ENCODE results near the gene SPATA46.

SPATA46 gene

GRCh38 chr1:162368451-162368850, 8.2 kb downstream of the SPATA46 start (continued):
- no peak for TF ChIP-seq FEZF1 (tag by site-specific recombination; IDR thresholded peaks at IDR 0.05)
- TF ChIP-seq KLF8 (tag by site-specific recombination; IDR thresholded peaks at IDR 0.05): no peak

GRCh38 chr1:162367772-162368171, 8.9 kb downstream of the SPATA46 start:
- Histone ChIP-seq H3K9me3 (ENCODE audit: control insufficient read depth, insufficient read depth, low read depth, low read length) (no peaks in the 10 kb centered on the region), H3K4me1 (ENCODE audit: control insufficient read depth, insufficient read depth, low read length) (no peaks in the 10 kb centered on the region), H3K36me3 (ENCODE audit: control insufficient read depth in 2 of 2, insufficient read depth in 1 of 2, low read length in 2 of 2) (peaks cover 0 to 4% of the 10 kb centered on the region in 2 experiments; a peak in 2 of 3 replicates), H3K4me3 (ENCODE audit: low read depth, low read length) (no peak overlapping the region), H3K27ac (ENCODE audit: extremely low read depth, low read depth, low read length) (no peak overlapping the region)
- ChIA-PET POLR2A (no interaction called here), CTCF (interaction anchor here (3.8 kb wide), 1 partner anchor 10 kb away, joined by 17 read pairs; no protein-coding TSS in a partner anchor)
- TF ChIP-seq GLI4 (tag by site-specific recombination; IDR thresholded peaks at IDR 0.05): no peak
- TF ChIP-seq ZNF121 (tag by site-specific recombination; IDR thresholded peaks at IDR 0.05): no peak
- no peak for TF ChIP-seq ZNF302 (tag by site-specific recombination; IDR thresholded peaks at IDR 0.05; ENCODE audit: low read depth)
- TF ChIP-seq ZNF449 (tag by site-specific recombination; IDR thresholded peaks at IDR 0.05): no peak
- TF ChIP-seq GLIS2 (tag by site-specific recombination; IDR thresholded peaks at IDR 0.05): no peak
- no peak for TF ChIP-seq ZNF433 (tag by site-specific recombination; IDR thresholded peaks at IDR 0.05; ENCODE audit: low read depth)
- no peak for TF ChIP-seq ZNF416 (tag by site-specific recombination; IDR thresholded peaks at IDR 0.05)
- TF ChIP-seq ZSCAN16 (tag by site-specific recombination; IDR thresholded peaks at IDR 0.05): no peak
- TF ChIP-seq ZBTB10 (tag by site-specific recombination; IDR thresholded peaks at IDR 0.05): no peak
- no peak for TF ChIP-seq ZNF24 (tag by site-specific recombination; IDR thresholded peaks at IDR 0.05)
- TF ChIP-seq ZBTB44 (tag by site-specific recombination; IDR thresholded peaks at IDR 0.05): no peak
- TF ChIP-seq ZNF600 (tag by site-specific recombination; IDR thresholded peaks at IDR 0.05): no peak
- TF ChIP-seq ZNF76 (tag by site-specific recombination; IDR thresholded peaks at IDR 0.05; ENCODE audit: borderline replicate concordance, low read depth): no peak
- TF ChIP-seq ZBTB48 (tag by site-specific recombination; IDR thresholded peaks at IDR 0.05): no peak
- TF ChIP-seq ZNF274 (IDR thresholded peaks at IDR 0.05; ENCODE audit: low read length): no peak
- TF ChIP-seq ZNF274 (tag by site-specific recombination; IDR thresholded peaks at IDR 0.05; ENCODE audit: borderline replicate concordance): no peak
- no peak for TF ChIP-seq ZFP41 (tag by site-specific recombination; IDR thresholded peaks at IDR 0.05; ENCODE audit: borderline replicate concordance)
- TF ChIP-seq HOXD13 (CRISPR knock-in tag; IDR thresholded peaks at IDR 0.05; ENCODE audit: borderline replicate concordance): no peak
- TF ChIP-seq TSHZ1 (tag by site-specific recombination; IDR thresholded peaks at IDR 0.05; ENCODE audit: borderline replicate concordance): no peak
- TF ChIP-seq ZNF292 (tag by site-specific recombination; IDR thresholded peaks at IDR 0.05; ENCODE audit: borderline replicate concordance, low read depth): no peak
- no peak for TF ChIP-seq ZNF19 (tag by site-specific recombination; IDR thresholded peaks at IDR 0.05; ENCODE audit: low read depth)

Measured in HEK293 (cell line).